A172 (cell line): ENCODE measurements around the gene RAB3A. TPM values are rescaled to one million over a fixed set of nuclear protein-coding genes. Genes with fewer than 3 reads are reported as not detected.
A peak's percentile ranks its signal among the peaks of the same experiment; 100 is the strongest.
"Not testable (repeated sequence)": the region's sequence is repeated elsewhere in the genome, so short reads cannot be mapped to it uniquely, and the experiment has no call there.

ENCODE experiments used
- DNase-seq: peaks from one replicate; pipeline ENCODE4 v3.0.0-alpha.2; 2015; ENCODE audit warnings: low spot score
- total RNA-seq: library from RNA; depleted of rRNA; stranded (reverse); fragments of >200 nt; shearing (Covaris generic); gene quantifications from 2 replicates; pipeline ENCODE4 v1.2.3, GENCODE V29; 2014

Gene RAB3A
- total RNA-seq, 1 experiment from 2014 or later = 0.26 TPM

DNA sequence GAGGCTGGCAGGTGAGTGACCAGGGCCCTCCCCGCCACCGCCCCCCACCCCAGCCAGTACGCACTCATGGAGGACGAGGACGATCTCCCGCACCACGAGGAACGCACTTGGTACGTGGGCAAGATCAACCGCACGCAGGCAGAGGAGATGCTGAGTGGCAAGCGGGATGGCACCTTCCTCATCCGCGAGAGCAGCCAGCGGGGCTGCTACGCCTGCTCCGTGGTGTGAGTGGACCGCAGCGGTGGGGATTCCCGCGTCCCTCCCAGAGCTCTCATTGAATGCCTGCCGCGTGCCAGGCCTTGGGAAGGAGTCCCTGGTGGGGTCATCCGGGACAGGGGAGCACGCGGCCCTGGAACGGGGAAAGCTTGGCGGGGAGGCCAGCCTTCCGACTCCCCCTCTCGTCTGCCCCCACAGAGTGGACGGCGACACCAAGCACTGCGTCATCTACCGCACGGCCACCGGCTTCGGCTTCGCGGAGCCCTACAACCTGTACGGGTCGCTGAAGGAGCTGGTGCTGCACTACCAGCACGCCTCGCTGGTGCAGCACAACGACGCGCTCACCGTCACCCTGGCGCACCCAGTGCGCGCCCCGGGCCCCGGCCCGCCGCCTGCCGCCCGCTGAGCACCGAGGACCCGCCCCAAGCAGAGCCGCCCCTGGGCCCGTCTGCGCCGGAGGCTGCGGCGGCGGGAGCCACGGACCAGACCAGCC lies 35.0 kb downstream of the RAB3A start:
- no peak for DNase-seq

DNA sequence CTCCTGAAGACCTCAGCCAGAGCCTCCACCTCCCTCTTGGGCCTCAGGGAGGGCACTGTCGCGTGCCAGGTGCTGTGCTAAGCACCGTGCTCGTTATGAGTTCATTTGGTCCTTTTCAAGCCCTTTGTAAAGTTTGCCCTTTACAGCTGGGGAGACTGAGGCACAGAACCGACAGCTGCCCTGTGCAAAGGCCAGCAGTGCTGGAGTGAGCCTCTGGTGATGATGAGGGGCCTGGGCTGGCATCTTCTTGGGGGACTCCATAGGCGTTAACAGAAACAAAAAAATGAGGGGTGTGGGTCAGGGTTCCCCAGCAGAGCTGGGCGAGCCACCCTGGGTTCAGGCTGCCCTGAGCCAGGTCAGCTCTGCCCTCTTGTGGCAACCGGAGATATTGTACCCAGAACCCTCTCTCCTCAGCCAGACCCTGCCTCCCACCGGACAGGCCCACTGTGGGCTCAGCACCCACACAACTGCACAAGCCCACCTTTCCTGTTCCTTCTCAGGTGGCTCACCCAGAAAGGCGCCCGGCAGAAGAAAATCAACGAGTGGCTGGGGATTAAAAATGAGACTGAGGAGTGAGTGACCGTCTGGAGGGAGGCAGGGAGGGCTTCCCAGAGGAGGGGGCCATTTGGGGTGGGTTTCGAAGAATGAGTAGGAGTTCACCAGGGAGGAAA lies 35.7 kb downstream of the RAB3A start:
- peak; percentile 38 for DNase-seq

DNA sequence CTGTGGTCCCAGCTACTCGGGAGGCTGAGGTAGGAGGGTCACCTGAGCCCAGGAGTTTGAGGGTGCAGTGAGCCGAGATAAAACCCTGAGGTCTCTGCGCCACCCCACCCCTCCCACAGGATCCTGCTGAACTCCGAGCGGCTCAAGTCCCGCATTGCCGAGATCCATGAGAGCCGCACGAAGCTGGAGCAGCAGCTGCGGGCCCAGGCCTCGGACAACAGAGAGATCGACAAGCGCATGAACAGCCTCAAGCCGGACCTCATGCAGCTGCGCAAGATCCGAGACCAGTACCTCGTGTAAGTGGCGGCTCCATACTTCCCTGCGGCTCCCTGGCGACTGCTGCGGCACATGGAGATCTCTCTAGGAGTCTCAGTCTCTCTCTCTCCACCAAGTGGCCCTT lies 36.8 kb downstream of the RAB3A start:
- DNase-seq = no peak

DNA sequence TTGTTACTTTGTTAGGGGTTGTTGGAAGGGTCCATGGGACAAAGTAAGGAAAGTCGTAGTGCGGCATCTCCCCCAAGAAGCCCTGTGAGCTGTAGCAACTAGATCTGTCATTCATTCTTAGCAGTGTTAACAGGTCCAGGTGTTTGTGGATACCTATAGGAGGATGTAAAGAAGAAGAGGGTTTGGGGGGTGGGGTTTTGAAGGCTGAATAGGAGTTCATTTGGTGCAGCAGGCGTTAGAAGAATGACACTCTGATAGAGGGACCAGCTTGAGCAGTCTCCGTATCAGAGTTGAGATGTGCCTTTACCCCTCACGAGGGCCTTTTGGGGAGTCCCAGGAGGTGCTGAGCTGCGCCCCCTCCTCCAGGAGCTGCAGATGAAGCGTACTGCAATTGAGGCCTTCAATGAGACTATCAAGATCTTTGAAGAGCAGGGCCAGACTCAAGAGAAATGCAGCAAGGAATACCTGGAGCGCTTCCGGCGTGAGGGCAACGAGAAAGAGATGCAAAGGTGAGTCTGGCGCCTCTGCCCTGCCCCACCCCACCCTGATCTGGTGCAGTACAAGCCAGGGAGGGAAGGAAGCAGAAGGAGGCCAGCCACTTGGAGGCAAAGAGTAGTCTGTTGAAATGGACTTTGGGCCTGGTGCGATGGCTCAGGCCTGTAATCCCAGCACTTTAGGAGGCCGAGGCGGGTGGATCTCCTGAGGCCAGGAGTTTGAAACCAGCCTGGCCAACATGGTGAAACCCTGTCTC lies 37.9 kb downstream of the RAB3A start:
- no peak for DNase-seq

DNA sequence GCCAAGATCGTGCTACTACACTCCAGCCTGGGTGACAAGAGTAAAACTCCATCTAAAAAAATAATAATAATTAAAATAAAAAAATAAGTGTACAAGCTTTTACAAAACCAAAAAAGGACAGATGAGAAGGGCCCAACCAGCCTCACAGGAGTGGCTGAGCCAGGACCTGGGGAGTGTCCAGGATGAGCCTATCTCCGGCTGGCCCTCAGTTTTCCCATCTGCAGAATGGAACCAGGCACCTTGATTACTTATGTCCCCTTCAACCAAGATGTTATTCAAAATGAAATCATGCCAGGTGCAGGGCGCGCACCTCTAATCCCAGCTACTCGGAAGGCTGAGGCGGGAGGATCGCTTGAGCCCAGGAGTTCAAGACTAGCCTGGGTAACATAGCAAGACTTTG lies 39.8 kb downstream of the RAB3A start:
- no peak for DNase-seq

DNA sequence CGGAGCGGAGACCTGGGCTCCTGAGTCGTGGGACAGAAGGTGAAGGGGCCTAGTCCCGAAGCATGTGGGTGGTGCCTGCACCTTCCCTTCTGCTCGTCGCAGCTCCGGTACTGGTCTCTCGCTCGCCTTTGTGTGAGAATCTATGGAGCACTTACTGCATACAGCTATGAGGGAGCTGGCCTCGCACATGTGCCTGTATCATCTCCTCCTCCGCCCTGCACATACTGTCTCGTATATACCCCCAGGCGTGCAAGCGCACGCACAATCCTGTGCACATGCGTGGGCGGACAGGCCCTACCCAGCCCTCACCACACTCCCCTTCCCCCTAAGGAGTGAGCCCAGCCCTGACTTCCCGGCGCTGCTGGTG lies 42.2 kb downstream of the RAB3A start:
- DNase-seq = no peak

DNA sequence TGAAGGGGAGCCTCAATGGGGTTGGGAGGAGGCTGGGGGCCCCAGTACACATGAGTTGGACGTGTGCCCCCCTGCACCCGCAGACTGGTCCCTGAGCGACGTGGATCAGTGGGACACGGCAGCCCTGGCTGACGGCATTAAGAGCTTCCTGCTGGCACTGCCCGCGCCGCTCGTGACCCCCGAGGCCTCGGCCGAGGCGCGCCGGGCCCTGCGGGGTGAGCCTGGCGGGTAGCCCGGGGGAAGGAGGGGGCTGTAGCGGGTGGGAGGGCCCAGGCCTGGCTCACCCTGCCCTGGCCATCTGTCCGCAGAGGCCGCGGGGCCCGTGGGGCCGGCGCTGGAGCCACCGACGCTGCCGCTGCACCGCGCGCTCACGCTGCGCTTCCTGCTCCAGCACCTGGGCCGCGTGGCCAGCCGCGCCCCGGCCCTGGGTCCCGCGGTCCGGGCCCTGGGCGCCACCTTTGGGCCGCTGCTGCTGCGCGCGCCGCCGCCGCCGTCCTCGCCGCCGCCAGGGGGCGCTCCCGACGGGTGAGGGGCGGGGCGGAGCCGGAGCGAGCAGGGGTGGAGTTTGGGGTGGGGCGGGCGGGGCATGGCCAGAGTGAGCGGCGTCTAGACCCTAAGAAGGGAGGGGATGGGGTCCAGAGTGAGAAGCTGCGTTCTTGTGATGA lies 42.7 kb downstream of the RAB3A start:
- peak; percentile 24 for DNase-seq

DNA sequence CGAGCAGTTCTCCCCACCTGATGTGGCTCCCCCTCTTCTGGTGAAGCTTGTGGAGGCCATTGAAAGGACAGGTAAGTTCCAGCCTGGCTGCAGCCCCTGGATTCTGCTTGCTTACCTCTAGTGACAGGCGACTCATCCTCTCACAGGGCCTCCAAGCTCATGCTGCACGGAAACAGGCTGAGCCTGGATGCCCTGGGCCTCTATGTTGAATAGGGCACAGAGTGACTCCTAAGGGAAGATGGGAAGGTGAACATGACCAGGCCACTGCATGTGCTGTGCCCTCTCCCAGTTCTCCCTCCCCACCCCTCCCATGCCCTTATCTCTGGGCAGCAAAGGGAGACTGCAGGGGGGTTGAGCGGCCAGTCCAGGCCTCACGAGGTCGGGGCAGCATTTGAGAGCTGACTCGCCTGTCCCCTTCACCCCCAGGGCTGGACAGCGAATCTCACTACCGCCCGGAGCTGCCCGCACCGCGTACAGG lies 43.3 kb downstream of the RAB3A start:
- DNase-seq = peak; percentile 17

DNA sequence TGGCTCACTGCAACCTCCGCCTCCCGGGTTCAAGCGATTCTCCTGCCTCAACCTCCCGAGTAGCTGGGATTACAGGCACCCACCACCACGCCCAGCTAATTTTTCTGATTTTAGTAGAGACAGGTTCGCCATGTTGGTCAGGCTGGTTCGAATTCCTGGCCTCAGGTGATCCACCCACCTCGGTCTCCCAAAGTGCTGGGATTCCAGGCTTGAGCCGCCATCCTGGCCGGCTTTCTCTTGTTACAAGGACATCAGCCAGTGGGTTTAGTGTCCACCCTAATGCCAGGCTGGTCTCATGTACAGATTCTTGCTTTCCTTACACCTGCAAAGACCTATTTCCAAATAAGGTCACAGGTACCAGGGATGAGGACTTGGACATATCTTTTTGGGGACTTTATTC lies 44.0 kb downstream of the RAB3A start:
- DNase-seq = no peak

DNA sequence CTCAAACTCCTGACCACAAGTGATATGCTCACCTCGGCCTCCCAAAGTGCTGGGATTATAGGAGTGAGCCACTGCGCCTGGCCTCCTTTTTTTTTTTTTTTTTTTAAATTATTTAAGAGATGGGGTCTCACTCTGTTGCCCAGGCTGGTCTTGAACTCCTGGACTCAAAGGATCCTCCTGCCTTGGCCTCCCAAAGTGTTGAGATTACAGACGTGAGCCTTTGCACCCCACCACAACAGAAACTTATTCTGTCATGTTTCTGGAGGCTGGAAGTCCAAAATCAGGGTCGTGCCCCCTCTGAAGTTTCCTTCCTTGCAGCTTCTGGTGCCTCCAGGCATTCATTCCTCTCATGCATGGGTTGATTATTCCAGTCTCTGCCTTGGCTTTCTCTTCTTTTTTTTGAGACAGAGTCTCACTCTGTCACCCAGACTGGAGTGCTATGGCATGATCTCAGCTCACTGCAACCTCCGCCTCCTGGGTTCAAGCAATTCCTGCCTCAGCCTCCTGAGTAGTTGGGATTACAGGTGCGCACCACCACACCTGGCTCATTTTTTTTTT lies 44.7 kb downstream of the RAB3A start:
- DNase-seq = not testable (repeated sequence)

DNA sequence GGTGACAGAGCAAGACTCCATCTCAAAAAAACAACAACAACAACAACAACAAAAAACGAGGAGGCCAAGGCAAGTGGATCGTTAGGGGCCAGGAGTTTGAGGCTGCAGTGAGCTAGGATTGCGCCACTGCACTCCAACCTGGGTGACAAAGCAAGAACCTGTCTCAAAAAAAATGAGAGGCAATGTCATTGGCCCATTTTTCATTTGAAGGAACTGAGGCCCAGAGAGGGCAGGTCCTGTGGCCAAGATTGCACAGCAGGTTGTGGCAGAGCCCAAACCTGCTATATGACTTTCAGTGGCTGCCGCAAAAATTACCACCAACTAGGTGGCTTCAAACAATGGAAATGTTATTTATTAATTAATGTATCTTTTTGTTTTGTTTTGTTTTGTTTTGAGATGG lies 45.4 kb downstream of the RAB3A start:
- DNase-seq = no peak

DNA sequence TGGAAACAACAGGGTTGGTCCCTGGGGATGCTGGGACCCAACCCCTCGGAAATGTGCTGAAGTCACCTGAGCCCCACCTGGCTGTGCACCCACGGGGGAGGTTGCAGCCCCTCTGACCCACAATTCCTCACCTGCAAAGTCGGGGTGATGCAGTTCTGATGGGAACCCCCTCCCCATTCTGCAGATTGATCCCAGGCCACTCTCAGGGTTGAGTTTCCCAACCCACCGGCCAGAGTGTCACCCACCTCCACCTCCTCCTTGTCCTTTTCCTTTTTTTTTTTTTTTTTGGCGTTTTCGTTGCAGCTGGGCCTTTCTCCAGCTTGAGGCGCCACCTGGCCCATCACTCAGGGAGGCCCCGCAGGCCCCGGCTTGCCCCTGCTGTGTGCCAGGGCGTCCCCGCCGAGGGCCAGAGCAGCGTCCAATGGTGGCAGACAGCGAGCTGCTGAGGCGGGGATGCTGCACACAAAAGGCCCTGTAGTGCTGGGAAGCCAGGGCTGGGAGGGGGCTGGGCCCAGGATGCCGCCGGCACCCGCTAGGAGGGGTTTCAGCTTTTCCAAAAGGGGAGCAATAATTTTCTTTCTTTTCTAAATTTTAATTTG lies 46.3 kb downstream of the RAB3A start:
- DNase-seq = no peak

DNA sequence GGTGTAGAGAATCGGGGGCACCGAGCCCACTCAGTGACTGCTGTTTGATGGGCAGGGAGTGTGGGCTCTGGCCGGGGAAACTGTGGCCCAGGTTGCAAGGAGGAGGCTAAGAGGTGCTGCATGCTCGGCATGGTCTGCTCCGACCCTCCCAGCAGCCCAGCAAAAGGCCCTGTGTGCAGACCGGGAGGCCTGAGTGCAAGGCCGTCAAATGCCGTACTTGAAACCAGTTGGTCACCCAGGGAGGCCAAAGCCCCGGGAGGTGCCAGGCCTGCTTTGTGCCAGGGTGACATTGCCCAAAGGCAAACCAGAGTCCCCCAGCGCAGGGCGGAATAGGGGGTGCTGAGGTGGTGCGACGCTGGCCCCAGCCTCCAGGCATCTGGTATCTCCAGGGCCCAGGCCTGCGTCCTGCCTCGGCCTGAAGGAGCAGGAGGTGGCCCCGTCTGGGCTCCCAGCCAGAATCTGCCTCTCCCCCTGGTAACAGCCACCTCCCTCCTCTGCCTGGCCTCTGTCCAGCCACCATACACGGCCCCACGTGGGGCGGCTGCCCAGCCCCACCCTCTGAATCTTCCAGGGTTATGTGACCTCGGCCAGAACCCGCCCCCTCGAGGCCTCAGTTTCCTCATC lies 46.9 kb downstream of the RAB3A start:
- peak; percentile 88 for DNase-seq

DNA sequence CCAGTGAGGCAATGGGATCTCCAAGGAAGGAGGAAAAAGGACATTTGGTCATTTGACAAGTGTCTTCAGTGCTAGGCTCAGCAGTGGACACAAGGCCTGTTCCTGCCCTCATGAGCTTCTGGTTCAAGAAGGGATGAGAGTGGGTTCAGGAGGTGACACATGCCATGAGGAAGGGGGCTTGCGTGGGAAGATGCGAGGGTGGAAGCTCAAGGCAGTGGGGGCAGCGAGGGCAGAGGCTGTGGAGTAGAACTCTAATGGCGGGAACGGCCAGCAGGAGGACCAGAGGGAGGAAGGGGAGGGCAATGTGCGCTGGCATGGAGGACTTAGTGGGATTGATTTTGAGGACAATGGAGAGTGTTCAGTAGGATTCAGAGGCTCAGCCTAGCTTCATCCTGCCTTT lies 47.6 kb downstream of the RAB3A start:
- no peak for DNase-seq

DNA sequence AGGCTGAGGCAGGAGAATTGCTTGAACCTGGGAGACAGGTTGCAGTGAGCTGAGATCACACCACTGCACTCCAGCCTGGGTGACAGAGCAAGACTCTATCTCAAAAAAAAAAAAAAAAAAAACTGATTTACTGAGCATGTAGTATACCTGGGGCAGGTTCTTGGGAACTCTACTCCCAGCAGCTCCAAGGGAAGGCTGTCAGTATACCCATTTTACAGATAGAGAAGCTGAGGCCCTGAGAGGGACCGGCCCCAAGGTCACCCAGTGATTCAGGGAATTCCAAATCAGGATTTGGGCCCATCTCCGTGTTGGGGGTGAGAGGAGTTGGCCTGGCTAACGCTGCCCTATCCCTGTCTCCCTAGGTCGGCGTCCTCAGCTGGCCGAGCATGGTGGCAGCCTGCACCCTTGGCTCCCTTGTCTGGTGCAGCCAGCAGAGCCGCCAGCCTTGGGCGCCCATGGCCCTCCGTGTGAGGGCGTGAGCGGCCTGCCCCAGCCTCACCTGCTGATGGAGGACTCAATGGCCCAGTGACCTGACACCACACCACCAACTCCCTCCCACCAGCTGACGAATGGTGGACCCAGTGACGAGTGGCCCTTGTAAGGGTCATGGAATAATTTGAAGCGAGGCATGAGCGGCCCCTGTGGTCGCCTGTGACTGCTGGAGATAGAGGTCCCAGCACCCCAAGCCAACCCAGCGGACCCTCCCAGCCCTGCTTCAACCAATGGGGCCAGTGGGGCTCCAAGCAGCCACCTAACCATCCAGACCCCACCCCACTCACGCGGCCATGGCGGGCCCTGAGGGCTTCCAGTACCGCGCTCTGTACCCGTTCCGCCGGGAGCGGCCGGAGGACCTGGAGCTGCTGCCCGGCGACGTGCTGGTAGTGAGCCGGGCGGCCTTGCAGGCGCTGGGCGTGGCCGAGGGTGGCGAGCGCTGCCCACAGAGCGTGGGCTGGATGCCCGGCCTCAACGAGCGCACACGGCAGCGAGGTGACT lies 48.5 kb downstream of the RAB3A start:
- no peak for DNase-seq

DNA sequence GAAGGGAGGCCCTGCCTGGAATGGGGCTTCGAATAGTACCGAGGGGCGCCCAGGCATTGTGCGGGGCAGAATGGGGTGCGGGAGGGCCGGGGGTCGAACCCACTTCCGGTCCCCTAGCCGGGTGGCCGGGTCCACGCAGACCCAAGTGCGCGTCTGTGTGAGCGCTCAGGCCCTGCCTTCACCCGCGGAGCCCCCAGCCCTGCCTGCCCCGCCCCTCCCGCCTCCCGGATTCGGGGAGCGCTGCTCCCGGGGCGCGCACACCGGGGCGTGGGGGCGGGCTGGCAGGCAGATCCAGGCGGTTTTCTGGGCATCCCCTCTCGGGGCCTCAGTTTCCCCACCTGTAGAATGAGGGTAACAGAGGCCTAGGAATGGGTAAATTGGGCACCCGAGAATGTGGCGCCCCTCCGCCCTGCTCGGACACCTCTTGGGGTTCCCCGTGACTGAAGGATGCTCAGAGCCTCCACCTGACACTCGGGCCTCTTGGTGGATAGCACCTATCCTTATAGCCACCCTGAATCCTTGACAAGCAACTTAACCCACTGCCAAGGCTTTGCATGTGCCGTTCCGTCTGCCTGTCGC lies 50.2 kb downstream of the RAB3A start:
- no peak for DNase-seq

DNA sequence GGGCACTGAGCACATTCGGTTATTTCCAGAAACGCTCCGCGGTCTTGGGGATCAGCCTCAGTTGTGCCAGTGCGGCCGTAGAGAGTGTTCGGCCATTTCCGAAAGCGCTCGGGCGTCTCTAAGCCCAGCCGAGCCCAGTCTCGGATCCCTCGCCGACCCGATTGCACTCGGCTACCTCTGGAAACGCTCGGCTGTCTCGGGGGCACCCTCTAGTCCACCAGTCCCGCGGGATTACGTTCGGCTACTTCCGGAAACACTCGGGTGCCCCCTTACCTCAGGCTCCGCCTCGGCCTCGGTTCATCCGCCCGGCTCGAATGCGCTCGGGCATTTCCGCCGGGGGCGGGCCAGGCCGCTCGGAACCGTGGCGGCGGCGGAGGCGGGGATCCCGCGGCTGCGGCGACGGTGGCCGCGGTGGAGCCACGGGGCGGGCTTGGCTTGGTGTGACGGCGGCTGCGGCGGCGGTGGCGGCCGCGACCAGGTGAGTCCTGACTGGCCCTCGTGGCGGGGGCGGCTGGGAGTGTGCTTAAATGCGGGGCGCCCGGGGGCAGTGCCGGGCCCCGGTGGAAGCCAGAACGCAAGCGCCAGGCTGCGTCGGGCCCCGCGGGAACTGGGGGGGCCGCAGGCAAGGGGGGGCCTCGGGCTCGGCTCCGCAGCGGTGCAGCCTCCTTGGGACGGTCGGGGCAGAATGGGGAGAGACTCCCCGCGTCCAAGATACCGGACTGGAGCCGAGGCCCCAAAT lies 50.9 kb downstream of the RAB3A start, which contains the start of gene PIK3R2:
PIK3R2 (plus strand) TSS at position 347 of the 739 bp plus-strand sequence. CDS start 2,717 bp downstream, outside the sequence.
- peak; percentile 99 for DNase-seq

DNA sequence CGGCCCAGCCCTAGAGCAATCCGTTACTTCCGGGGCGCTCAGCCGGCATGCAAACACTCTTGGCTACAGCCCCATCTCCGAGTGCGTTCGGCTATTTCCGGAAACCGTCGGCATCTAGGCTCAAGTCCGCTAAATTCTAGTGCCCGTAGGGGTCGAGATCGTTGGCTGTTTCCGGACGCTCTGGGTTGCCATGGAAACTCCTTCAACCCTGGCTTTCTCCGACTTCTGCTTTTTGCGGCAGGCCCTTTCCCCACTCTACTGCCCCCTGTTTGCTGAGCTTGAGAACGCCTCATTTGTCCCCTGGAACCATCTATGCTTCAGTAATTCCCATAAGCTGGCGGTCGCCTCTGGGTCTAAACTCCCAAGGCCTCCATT lies 51.4 kb downstream of the RAB3A start:
- peak; percentile 98 for DNase-seq
